ENCODE results near the gene CSNK2A1.
A peak's percentile ranks its signal among the peaks of the same experiment; 100 is the strongest.
"Not testable (repeated sequence)": the region's sequence is repeated elsewhere in the genome, so short reads cannot be mapped to it uniquely, and the experiment has no call there.

The CSNK2A1 gene

DNA sequence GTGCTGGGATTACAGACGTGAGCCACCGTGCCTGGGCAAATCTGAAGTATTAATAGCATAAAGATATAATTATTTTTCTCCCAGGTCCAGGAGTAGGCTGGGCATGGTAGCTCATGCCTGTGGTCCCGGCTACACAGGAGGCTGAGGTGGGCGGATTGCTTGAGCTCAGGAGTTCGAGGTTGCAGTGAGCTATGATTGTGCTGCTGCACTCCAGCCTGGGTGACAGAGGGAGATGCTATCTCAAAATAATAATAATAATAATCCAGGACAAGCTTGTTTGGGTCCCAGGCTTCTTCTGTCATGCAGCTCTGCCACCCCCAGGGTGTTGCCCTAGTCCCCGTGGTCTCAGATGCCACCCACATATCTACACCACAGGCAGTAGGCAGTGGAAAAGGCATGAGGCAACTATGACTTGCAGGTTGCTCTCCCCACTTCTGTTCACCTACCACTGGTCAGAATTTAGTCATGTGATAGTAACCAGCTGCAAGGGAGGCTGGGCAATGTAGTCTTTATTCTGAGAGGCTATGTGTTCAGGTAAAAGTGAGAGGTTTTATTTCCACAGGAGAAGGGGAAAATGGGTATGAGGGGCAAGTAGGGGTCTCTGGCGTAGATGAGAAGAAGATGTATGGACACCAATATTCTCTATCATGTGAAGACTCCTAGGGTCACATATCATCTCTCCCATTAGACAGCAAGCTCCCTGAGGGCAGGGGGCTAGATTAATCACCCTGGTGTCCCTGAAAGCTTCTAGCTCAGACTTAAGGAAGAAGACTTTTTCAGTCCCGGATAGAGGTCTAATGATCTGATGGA, 40.8 kb upstream of the CSNK2A1 start:
- no peak overlapping the region for H3K4me3 ChIP-seq (ENCODE audit: low read depth, low read length)
- TF ChIP-seq, protein P1, sequence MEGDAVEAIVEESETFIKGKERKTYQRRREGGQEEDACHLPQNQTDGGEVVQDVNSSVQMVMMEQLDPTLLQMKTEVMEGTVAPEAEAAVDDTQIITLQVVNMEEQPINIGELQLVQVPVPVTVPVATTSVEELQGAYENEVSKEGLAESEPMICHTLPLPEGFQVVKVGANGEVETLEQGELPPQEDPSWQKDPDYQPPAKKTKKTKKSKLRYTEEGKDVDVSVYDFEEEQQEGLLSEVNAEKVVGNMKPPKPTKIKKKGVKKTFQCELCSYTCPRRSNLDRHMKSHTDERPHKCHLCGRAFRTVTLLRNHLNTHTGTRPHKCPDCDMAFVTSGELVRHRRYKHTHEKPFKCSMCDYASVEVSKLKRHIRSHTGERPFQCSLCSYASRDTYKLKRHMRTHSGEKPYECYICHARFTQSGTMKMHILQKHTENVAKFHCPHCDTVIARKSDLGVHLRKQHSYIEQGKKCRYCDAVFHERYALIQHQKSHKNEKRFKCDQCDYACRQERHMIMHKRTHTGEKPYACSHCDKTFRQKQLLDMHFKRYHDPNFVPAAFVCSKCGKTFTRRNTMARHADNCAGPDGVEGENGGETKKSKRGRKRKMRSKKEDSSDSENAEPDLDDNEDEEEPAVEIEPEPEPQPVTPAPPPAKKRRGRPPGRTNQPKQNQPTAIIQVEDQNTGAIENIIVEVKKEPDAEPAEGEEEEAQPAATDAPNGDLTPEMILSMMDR (IDR thresholded peaks at IDR 0.05; ENCODE audit: low read depth, low read length), result no peak

DNA sequence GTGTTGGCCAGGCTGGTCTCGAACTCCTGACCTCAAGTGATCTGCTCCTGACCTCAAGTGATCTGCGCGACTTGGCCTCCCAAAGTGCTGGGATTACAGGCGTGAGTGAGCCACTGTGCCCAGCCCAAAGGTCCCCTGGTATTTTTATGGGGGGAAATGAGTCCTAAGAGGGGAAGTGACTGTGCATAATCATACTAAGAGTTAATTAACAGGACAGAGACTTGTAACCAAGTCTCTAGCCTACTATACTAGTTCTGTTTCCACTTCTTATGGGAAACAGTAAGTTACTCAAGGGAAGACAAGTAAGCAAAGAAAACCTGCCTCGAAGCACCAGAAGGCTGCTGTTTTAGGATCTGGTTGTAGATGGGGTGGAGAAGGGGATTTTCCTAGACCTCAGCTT, 38.6 kb upstream of the CSNK2A1 start:
- TF ChIP-seq, protein P1 (IDR thresholded peaks at IDR 0.05; ENCODE audit: low read depth, low read length), result no peak
- H3K4me3 ChIP-seq (ENCODE audit: low read depth, low read length), result no peak overlapping the region

DNA sequence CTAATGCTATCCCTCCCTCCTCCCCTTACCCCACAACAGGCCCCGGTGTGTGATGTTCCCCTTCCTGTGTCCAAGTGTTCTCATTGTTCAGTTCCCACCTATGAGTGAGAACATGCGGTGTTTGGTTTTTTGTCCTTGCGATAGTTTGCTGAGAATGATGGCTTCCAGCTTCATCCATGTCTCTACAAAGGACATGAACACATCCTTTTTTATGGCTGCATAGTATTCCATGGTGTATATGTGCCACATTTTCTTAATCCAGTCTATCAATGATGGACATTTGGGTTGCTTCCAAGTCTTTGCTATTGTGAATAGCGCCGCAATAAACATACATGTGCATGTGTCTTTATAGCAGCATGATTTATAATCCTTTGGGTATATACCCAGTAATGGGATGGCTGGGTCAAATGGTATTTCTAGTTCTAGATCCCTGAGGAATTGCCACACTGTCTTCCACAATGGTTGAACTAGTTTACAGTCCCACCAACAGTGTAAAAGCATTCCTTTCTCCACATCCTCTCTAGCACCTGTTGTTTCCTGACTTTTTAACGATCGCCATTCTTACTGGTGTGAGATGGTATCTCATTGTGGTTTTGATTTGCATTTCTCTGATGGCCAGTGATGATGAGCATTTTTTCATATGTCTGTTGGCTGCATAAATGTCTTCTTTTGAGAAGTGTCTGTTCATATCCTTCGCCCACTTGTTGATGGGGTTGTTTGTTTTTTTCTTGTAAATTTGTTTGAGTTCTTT, 35.5 kb upstream of the CSNK2A1 start:
- H3K4me3 ChIP-seq (ENCODE audit: low read depth, low read length), result not testable (repeated sequence)

DNA sequence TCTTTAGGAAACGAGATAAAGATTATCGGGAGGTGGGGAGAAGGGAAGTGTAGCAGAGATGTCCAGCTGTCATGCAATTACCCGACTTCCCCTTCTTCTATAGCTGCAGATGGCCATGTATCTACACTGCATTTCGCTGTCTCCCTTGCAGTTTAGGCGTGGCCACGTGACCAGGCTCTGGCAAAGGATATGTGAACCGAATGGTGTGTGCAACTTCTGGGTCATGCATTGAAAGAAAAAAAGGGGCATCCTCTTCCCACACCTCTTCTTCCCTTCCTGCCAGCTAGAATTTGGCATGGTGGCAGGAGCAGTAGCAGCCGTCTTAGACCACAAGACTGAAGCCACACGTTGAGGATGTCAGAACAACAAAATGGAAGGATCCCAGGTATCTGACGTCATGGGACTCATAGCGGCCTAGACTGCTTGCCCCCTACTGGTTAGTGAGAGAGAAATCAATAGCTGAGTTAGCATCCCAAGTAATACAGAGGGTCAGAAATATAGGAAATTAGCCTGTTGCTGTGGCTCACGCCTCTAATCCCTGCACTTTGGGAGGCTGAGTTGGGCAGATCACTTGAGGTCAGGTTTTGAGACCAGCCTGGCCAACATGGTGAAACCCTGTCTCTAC, 33.7 kb upstream of the CSNK2A1 start:
- TF ChIP-seq, protein P1 (IDR thresholded peaks at IDR 0.05; ENCODE audit: low read depth, low read length), result peak; percentile 48

DNA sequence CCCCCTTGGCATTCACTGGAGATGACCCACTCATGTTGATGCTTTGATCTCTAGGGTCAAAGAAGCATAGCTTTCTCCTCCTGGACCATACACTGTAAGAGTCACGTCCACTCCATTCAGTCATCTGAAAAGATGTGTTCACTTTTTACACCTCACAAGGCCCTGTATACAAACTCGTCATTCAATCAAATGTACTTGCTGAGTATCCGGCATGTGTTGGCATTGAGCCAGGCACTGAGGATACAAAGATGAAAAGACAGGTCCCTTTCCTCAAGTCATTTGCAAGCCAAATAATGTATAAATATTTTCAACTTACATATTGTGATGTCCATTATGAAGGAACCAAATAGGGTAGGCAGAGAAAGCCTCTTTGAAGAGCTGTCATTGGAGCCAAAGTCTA, 32.6 kb upstream of the CSNK2A1 start:
- TF ChIP-seq, protein P1 (IDR thresholded peaks at IDR 0.05; ENCODE audit: low read depth, low read length), result no peak
- H3K4me3 ChIP-seq (ENCODE audit: low read depth, low read length), result no peak overlapping the region

More for the DNA sequence above, 33.7 kb upstream of the CSNK2A1 start:
- no peak overlapping the region for H3K4me3 ChIP-seq (ENCODE audit: low read depth, low read length)

DNA sequence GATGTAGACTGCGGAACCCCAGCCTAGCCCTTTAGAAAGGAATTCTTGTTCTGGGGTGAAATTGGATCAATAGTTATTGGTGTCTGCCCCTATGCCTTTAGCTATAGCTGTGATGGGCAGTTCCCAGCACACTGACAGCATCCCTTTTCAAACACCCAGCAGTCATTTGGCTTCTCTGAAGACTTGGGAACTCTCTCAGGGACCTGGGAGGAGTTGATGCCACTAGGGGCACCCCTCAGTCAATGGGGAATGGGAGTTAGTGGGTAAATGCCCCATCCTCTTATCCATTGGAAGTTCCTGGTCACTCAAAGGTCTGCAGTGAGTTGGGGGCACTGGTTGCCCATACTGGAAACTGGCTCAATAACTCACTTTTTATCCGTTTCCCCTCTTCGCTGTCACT, 31.6 kb upstream of the CSNK2A1 start:
- no peak overlapping the region for H3K4me3 ChIP-seq (ENCODE audit: low read depth, low read length)
- TF ChIP-seq, protein P1 (IDR thresholded peaks at IDR 0.05; ENCODE audit: low read depth, low read length), result no peak

DNA sequence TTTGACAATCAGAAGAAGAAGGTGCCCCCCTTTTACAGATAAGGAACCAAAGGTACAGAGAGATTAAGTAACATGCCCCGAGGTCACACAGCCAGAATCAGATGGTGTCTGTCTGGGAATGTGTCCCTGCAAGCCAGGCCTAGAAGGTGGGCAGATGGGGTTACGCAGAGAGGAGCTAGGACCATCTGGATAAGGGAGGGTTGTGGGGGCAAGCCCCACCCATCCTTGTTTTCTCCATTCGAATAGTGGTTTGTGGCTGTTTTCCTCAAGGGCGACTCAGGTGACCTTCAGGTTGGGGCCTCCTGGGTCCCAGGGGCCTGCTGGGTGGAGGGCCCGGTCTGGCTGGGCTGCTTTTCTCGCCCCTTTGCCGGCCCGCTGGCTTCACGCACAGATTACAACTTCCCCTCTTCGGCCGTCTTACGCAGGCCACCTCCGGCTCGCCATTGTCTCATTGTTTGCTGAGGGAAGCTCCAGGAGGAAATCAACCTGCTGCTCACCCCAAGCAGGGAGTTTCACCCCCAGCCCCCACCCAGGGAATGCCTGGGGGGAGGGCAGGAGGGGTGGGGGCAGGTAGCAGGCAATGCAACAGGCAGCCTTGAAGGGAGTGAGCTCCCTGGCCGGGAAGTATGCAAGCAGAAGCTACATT, 30.8 kb upstream of the CSNK2A1 start:
- TF ChIP-seq, protein P1 (IDR thresholded peaks at IDR 0.05; ENCODE audit: low read depth, low read length), result no peak

More for the DNA sequence above, 30.8 kb upstream of the CSNK2A1 start:
- no peak overlapping the region for H3K4me3 ChIP-seq (ENCODE audit: low read depth, low read length)

All from WI38 (cell line).